T-helper 2 cell treated with Interferon-gamma antibody and Interleukin-4, amounts not matched to agents 100 ng/mL and 5 ng/mL, for 36 hours (primary cell): ENCODE measurements around the gene MYT1. TPM values are rescaled to one million over a fixed set of nuclear protein-coding genes. Genes with fewer than 3 reads are reported as not detected.
"Not testable (repeated sequence)": the region's sequence is repeated elsewhere in the genome, so short reads cannot be mapped to it uniquely, and the experiment has no call there.

Source experiments
- intact Hi-C: fragments of 100-400 bp; cut with micrococcal nuclease; formaldehyde crosslinking; loops from one replicate; pipeline ENCODE4 v1.15.1; 2023
- total RNA-seq: library from RNA; stranded (reverse); gene quantifications from 2 replicates; pipeline ENCODE4 v1.2.3, GENCODE V29; 2022

MYT1 gene
- total RNA-seq, 1 donor from 2014 or later: not detected

DNA sequence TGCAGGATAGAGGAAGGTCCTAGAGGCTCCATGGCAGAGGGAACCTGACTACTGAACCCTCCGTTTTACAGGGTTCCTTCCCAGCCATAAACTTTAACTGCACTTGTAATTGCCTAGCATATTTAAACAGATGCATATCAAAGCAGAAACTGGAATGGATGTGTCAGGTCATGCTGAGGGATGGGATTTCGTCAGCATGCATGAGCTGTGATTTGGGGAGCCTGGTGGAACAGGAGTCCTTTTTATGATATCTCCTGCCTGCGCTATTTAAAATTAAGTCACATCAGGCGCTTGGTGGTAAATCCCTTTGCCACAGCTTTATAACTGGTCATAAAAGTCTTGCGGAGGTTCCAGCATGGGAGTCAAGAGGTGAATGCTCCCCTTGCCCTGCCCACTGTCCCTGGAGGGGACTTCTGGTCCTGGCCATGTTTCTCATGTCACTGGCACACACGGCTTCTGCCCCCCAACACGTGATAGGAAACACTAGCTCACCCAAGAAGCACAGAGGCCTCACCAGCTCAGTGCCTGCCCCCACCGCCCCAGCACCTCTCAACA is 65.3 kb downstream of the MYT1 start:
- intact Hi-C loops: no loop called here

DNA sequence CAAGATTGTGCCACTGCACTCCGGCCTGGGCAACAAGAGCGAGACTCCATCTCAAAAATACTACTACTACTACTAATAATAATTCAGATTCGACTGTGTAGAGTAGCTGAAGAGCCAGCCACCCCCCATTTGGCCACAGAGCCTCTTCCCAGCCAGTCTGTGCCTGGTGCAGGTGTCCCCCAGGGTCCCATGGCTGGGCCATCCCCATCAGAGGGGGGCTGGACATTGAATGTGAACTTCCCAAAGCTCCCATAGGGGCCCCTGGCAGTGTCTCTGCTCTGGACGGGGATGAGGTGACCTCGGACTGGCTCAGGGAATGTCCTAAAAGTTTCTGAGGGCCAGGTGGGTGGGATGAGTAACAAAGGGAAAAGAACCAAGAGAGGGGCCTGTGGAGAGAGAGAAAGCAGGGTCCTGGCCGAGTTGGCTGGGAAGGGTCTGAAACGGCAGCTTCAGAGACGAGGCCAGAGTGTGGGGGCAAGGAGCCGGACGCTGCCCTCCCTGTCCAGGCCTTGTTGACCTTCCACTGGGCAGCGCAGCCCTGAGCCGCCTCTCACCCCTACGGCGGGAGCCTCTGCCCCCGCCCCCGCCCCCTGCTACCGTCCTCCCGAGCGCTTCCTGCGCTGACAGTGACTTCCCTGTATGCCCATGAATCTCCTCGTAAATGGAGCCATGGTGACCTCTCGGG is 66.4 kb downstream of the MYT1 start:
- intact Hi-C loops: no loop called here

DNA sequence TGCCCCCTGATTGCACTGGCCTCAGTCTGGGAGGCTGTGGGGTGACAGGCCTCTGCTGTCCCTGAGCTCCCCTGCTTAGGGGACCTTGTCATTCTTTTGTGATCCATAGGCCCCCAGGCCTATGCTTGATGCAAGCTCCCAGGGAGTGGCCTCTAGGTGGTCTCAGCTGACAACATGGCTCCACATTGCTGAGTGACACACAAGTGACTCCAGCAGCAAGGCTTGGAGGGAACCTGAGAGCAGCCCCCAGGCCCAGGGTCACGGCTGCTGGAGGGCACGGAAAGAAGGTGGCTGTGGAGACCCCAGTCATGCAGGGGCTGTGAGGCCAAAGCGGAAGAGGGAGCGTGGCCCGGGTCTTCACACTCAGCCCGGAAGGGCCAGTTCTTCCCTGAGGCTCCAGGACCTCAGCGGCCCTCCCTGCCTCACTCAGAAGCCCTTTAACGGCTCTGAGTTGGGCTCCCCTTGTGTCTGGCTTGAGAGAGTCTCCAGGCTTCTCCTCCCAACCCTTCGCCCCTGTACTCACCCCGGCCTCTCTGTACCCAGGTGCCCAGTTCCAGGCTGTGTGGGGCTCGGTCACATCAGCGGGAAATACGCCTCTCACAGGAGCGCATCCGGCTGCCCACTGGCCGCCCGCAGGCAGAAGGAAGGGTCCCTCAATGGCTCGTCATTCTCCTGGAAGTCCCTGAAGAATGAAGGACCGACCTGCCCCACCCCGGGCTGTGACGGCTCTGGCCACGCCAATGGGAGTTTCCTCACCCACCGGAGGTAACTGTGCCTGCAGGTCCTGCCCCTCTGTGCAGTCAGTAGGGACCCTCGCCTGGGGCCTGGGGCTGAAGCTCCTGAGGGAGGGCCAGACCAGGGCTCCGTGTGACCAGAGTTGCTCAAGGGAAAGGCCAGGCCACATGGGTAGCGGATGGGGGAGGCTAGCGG is 67.6 kb downstream of the MYT1 start:
- intact Hi-C loops: no loop called here

DNA sequence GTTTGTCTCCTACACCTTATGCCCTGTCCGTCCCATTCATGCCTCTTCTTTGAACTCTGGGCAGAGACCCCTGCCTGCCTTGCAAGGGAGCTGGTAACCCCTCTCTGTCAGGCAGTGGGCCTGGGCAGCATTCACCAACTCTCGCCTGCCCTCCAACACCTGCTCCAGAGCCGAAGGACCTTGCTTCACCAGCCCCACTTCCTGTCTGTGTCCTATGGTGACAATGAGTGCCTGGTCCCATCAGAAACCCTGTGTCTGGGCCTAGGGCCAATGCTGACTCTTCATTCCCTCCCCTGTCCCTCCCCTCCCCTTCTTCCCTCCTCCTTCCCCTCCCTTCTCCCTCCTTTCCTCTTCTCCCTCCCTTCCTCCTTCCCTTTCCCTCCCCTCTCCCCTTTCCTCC is 68.5 kb downstream of the MYT1 start:
- intact Hi-C loops: no loop called here

DNA sequence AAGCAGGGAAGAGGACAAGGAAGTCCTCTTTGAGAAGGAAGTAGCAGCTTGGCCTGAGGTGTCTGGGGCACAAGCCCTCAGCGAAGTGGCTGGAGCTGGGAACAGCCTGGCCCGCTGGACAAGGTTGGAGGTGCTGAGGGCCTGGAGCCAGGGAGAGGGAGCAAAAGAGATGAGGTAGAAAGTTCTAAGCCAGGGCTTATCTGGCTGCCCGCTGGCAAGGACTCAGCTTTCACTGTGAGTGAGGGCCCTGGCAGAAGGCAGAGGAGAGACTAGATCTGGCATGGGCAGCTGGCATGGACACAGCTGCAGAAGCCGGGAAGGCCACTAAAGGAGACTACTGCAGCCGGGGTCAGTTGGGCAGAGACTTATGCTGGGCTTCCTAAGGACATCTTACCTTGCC is 69.5 kb downstream of the MYT1 start:
- intact Hi-C loops: no loop called here

DNA sequence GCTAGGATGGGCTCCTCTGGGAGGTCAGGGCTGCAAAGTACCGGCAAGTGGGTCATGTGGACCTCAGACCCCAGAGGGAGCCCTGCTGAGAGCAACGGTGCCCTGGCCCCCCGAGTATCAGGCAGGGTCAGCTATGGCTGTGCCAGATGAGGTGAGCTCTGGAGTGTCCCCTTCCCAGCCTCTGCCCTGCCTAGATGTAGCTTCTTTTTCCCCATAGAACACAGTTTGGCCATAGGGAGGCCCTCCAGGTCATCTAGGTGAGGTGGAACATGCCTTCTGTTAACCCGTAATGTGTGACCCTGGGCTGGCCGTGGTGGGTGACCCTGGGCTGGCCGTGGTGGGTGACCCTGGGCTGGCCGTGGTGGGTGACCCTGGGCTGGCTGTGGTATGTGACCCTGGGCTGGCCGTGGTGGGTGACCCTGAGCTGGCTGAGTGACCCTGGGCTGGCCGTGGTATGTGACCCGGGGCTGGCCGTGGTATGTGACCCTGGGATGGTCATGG is 70.1 kb downstream of the MYT1 start:
- intact Hi-C loops: no loop called here

DNA sequence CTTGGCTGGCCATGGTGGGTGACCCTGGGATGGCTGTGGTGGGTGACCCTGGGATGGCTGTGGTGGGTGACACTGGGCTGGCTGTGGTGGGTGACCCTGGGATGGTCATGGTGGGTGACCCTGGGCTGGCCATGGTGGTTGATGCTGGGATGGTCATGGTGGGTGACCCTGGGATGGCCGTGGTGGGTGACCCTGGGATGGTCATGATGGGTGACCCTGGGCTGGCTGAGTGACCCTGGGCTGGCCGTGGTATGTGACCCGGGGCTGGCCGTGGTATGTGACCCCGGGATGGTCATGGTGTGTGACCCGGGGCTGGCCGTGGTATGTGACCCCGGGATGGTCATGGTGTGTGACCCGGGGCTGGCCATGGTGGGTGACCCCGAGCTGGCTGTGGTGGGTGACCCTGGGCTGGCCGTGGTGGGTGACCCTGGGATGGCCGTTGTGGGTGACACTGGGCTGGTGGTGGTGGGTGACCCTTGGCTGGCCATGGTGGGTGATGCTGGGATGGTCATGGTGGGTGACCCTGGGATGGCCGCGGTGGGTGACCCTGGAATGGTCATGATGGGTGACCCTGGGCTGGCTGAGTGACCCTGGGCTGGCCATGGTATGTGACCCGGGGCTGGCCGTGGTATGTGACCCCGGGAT is 70.8 kb downstream of the MYT1 start:
- intact Hi-C loops: not testable (repeated sequence)

DNA sequence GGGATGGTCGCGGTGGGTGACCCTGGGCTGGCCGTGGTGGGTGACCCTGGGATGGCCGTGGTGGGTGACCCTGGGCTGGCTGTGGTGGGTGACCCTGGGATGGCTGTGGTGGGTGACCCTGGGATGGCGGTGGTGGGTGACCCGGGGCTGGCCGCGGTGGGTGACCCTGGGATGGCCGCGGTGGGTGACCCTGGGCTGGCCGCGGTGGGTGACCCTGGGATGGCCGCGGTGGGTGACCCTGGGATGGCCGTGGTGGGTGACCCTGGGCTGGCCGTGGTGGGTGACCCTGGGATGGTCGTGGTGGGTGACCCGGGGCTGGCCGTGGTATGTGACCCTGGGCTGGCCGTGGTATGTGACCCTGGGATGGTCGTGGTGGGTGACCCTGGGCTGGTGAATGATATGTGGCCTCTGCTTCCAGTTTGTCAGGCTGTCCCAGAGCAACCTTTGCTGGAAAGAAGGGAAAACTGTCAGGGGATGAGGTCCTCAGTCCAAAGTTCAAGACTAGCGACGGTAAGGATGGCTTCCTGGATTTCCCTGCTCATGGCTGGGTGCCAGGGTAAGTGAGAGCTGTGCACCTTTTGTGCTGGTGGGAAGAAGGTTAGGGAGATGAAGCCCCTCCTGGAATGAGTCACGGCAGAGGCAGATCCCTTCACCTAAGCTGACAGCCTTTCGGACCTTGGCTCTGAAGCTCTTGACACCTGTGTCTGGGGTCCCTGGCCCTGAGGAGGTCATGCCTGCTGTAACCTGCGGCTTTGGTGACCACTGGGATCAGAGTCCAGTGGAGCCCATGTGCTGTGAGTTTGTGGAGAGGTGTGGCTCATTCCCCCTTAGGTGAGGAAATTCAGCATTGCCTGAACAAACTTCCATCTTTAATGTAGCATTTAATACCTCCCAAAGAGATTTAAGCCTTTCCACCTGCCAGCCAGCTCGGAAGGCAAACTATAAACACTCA is 72.2 kb downstream of the MYT1 start:
- intact Hi-C loops: no loop called here

DNA sequence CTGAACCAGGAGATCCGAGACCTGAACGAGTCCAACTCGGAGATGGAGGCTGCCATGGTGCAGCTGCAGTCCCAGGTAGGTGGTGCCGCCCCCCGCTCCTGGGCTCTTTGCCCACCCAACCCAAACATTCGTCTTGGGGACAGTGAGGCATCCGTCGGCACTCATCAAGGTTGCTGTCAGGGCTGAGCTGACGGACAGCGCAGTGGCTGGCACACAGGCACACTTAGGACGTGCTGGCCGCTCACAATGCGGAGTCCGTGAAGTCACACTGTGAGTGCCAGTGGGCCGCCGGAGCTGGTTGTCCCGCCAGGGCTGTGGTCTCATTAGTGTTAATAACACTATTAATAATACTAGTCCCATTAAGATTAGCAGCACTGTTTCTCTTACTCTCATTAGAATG is 73.1 kb downstream of the MYT1 start:
- intact Hi-C loops: no loop called here

DNA sequence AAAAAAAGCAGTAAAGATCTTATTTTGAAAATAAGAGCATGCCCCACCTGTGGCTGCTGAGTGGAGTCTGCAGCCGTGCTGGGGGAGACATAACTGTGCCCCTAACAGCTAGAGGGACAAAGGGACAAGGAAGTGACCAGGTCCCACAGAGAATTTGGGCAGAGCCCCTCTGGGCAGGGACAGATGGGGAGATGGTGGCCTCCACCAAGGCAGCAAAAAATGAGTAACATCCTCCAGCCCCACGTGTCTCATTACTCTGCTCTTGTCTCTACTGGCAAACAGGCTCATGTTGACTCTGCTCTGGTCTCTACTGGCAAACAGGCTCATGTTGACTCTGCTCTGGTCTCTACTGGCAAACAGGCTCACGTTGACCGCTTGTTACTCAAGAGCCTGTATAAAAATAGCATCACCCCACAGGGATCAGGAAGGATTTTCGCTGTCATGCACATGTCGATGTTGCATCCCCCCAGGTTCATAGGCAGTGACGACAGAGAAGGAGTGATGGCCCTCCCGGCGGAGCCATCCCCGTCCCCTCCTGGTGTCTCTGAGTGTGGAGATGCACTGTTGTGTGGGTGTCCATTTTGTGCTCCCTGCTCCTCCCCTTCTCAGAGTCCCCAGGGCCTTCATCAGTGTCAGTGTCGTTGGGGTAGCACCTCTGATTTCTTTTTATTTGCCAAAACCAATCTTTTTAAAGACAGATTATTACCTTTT is 74.0 kb downstream of the MYT1 start:
- intact Hi-C loops: no loop called here

DNA sequence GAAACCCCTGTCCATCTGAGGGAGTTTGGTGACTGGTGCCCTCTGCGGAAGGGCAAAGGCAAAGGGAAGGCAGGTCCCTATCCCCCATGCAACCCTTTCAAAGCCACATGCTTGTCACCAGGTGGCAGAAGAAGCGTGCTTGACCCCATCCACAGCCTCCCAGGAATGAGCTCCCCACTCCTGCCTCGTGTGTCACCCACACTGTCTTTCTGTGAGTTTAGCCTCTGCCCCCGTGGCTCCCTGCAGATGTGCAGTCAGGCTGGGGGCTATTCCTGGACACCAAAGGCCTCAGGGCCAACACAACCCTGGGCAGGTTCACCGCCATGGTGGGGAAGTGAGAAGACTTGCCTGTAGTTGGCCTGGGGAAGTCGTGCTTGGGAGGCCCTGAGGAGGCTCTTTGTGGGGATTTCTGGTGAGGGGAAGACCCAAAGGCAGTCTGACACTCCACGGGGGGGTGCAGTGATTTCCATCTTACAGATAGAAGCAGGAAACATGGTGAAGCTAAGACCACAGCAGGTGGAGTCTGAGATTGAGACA is 74.7 kb downstream of the MYT1 start:
- intact Hi-C loops: no loop called here

DNA sequence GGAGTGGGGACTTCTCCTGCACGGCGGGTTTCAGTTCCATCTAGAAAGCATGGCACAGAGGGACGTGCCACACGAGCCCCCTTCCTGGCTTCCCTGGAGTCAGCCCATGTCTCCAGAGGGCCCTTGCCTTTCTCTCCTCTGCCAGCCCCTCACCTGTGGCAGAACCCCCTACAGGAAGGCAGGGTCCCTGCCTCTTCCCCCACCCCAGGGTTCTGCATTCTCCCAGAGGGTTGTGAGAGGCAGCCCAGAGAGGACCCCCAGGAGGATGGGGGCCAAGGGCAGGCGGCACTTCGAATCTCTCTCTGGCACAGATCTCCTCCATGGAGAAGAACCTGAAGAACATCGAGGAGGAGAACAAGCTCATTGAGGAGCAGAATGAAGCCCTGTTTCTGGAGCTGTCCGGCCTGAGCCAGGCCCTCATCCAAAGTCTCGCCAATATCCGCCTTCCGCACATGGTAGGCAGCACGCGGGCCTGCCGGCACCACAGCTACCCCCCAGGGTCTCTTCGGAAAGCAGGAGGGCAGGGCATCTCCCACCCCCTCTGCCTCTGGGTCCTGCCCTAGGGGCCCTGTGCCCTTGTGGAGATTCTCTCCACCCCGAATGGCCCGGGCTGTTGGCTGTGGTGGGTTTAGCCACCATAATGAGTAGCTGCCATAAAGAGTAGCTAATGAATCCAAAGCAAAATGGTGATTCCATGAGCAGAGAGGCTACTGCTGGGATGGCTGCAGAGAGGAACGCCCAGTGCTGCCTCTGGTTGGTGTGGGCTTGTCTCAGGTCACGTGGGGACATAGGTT is 75.4 kb downstream of the MYT1 start:
- intact Hi-C loops: no loop called here

DNA sequence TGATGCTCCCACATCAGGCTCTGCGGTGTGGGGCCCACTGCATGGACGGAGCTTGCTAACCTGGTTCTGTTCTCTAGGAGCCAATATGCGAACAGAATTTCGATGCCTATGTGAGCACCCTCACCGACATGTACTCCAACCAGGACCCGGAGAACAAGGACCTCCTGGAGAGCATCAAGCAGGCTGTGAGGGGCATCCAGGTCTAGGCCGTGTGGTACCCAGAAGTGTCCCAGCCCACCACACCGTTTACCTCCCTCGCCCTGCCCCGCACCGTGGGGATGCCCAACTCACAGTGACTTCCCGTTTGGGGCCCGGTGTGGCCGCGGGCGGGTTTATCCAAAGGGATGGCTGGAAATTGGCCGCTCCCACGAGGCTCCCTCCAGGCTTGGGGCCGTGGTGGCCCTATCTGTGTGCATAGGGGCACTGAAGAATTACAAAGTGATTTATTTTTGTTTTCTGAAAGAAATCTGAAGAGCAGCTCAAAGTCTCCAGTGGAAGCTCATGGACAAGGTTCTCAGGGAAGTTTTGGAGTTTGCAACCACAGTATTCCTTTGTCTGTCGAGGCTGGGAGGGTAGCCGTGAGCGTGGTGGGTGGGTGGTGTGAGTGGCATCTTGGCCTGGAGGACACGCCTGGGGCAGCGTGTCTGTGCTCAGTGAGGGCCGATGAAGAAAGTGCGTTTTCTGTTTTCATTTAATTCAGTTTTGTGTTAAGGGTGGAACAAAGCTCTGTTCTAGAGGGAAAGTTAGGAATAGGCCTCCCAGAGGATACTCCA is 76.2 kb downstream of the MYT1 start:
- intact Hi-C loops: no loop called here

DNA sequence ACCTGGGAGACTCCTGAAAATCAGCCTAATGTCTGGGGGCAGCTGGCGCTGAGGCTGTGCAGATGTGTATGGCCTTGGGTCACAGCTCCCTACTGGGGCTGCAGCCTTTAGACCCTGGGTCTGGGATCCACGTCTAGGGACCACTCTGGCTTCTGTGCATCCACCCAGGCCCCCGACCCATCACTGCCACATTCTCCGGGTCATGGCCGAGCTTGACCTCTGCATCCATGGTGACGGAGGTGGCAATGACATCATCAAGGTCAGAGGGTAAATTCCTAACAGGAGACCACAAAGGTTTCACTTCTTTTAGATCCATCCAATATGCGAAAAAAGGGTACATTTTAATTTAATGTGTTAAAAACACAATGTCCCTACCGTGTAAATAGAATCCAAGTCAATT is 76.8 kb downstream of the MYT1 start:
- intact Hi-C loops: no loop called here

DNA sequence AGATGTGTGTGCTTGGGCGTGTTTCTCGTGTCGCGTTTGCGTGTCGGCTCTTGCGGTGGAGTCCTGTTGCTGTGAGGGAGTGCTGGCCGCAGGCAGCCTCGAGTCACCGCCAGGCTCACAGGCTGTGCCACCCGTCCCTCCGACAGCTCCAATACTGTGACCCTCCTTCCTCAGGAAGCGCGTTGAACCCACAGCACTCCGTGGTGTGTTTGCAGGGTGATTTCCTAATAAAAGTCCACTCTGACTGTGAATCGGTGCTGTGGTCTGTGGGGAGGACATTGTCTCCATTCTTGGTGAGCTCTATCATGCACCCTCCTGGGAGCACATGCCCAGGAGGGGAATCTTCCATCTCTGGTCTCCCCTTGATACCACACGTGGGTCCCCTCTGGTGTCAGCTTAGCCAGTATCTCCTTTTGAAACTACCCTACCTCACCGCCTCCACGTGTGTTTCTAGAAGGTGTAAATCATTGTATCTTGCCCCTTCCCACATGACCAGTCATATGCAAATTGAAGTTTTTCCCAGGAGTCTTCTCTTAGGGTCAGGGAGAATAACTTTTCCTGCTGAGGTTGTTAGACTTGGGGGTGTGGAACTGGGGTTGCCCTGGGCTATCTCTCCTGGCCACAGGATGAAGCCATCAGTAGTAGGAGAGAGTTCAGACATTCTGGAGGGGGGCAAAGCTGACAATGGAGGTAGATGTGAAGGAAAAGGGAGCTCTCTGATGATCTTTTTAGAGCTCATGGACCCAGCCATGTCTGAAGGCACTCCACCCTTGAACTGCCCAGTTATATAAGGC is 77.9 kb downstream of the MYT1 start:
- intact Hi-C loops: no loop called here

DNA sequence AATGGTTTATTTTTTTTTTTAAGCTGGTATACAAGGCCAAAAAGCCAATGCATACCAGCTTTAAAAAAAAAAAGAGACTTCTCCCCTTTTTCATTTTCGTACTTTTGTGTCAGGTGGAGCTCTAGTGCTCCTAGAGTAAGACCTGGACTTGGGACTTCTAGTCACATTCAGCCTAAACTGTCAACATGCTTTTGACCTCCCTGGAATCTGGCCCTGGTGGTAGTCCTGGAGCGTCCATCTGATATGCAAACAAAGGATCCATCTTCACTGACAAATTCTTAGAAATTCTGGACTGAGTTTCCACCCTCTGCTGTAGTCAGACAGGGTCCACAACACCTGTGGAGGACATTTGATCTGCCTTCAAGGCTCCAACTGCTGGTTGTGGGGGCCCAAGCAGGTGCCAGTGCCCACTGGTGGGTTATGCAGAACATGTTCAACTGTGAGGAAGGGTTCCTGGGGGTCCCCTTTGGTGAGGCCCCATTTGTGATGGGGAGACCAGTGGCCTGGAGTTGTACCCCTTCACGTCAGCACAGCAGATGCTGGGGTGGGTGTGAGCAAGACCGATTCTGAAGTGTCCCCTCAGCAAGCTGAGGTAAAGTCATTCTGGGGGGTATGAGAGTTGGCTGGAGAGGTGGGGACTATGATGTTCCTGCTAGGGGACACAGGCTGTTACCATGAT is 78.7 kb downstream of the MYT1 start:
- intact Hi-C loops: no loop called here
